Trophoblast cell (in vitro differentiated cells and primary cell): ENCODE results near the gene CFAP58.

Experiments
- DNase-seq, 2 donors: peaks; one replicate each; pipeline ENCODE4 v3.0.0-alpha.2; 2016
- H2AFZ ChIP-seq: 2 replicates; pipeline ENCODE4 v1.6.1; 2013; ENCODE audit warnings: low read length, moderate library complexity, mild to moderate bottlenecking; ENCODE audit not compliant: insufficient read depth, poor library complexity
- H2AK5ac ChIP-seq: 2 replicates; pipeline ENCODE4 v1.6.1; 2013; ENCODE audit warnings: mild to moderate bottlenecking, low read length
- H2BK120ac ChIP-seq: 2 replicates; pipeline ENCODE4 v1.6.1; 2013; ENCODE audit warnings: low read length, mild to moderate bottlenecking, moderate library complexity; ENCODE audit not compliant: insufficient read depth, poor library complexity
- H2BK12ac ChIP-seq: 2 replicates; pipeline ENCODE4 v1.6.1; 2013; ENCODE audit warnings: mild to moderate bottlenecking, low read length, moderate library complexity
- H2BK5ac ChIP-seq: 2 replicates; pipeline ENCODE4 v1.6.1; 2013; ENCODE audit warnings: low read length, low read depth, moderate library complexity, mild to moderate bottlenecking; ENCODE audit not compliant: poor library complexity
- H3K14ac ChIP-seq: 2 replicates; pipeline ENCODE4 v1.6.1; 2013; ENCODE audit warnings: mild to moderate bottlenecking, low read length
- H3K18ac ChIP-seq: 2 replicates; pipeline ENCODE4 v1.6.1; 2013; ENCODE audit warnings: mild to moderate bottlenecking, low read length
- H3K23ac ChIP-seq: 2 replicates; pipeline ENCODE4 v1.6.1; 2013; ENCODE audit warnings: low read length
- H3K27ac ChIP-seq: 2 replicates; pipeline ENCODE4 v1.5.1; 2013; ENCODE audit warnings: low read depth, mild to moderate bottlenecking, inconsistent platforms, low read length, moderate library complexity
- H3K27me3 ChIP-seq: 2 replicates; pipeline ENCODE4 v1.6.1; 2013; ENCODE audit warnings: inconsistent platforms, mild to moderate bottlenecking, low read length, moderate library complexity; ENCODE audit not compliant: insufficient read depth
- H3K36me3 ChIP-seq, 2 experiments: 1 replicate in 1 of 2; 2 replicates in 1 of 2; pipeline ENCODE4 v1.6.1; 2013; ENCODE audit warnings: low read length in 2 of 2, mild to moderate bottlenecking in 2 of 2, moderate library complexity in 1 of 2; ENCODE audit not compliant: insufficient read depth in 2 of 2, control insufficient read depth in 1 of 2
- H3K4ac ChIP-seq: 2 replicates; pipeline ENCODE4 v1.6.1; 2013; ENCODE audit warnings: low read depth, mild to moderate bottlenecking, low read length, moderate library complexity
- H3K4me1 ChIP-seq, 2 experiments: 1 replicate in 1 of 2; 2 replicates in 1 of 2; pipeline ENCODE4 v1.6.1; 2013; ENCODE audit warnings: low read length in 2 of 2, mild to moderate bottlenecking in 2 of 2, moderate library complexity in 1 of 2; ENCODE audit not compliant: insufficient read depth in 2 of 2, control insufficient read depth in 1 of 2
- H3K4me2 ChIP-seq: 2 replicates; pipeline ENCODE4 v1.6.1; 2013; ENCODE audit warnings: inconsistent platforms, mild to moderate bottlenecking, low read length, moderate library complexity
- H3K4me3 ChIP-seq: 2 replicates; pipeline ENCODE4 v1.5.1; 2013; ENCODE audit warnings: mild to moderate bottlenecking, low read depth, low read length, inconsistent platforms
- H3K79me1 ChIP-seq: one replicate; pipeline ENCODE4 v1.6.1; 2013; ENCODE audit warnings: low read length
- H3K79me2 ChIP-seq: 2 replicates; pipeline ENCODE4 v1.6.1; 2013; ENCODE audit warnings: low read length, mild to moderate bottlenecking; ENCODE audit not compliant: control insufficient read depth, insufficient read depth, poor library complexity
- H3K9ac ChIP-seq: 2 replicates; pipeline ENCODE4 v1.6.1; 2013; ENCODE audit warnings: mild to moderate bottlenecking, low read length
- H3K9me3 ChIP-seq: 2 replicates; pipeline ENCODE4 v1.6.1; 2013; ENCODE audit warnings: low read depth, mild to moderate bottlenecking, control low read depth, inconsistent platforms, low read length; ENCODE audit not compliant: insufficient read depth
- H4K12ac ChIP-seq: 2 replicates; pipeline ENCODE4 v1.6.1; 2013; ENCODE audit warnings: low read depth, mild to moderate bottlenecking, low read length, moderate library complexity
- H4K8ac ChIP-seq: 2 replicates; pipeline ENCODE4 v1.6.1; 2013; ENCODE audit warnings: low read depth, mild to moderate bottlenecking, low read length, moderate library complexity
- H4K91ac ChIP-seq: one replicate; pipeline ENCODE4 v1.6.1; 2013; ENCODE audit warnings: low read depth, mild to moderate bottlenecking, low read length, moderate library complexity
- WGBS: extraction: QIAGEN DNeasy Blood & Tissue Kit; methylation state at CpG from one replicate; pipeline ENCODE4 v1.1.7; 2013; ENCODE audit warnings: missing lambda C conversion rate; ENCODE audit not compliant: insufficient read length, insufficient coverage; ENCODE audit errors: extremely low coverage; 5-methylcytosine and 5-hydroxymethylcytosine counted together

CFAP58 gene

DNA sequence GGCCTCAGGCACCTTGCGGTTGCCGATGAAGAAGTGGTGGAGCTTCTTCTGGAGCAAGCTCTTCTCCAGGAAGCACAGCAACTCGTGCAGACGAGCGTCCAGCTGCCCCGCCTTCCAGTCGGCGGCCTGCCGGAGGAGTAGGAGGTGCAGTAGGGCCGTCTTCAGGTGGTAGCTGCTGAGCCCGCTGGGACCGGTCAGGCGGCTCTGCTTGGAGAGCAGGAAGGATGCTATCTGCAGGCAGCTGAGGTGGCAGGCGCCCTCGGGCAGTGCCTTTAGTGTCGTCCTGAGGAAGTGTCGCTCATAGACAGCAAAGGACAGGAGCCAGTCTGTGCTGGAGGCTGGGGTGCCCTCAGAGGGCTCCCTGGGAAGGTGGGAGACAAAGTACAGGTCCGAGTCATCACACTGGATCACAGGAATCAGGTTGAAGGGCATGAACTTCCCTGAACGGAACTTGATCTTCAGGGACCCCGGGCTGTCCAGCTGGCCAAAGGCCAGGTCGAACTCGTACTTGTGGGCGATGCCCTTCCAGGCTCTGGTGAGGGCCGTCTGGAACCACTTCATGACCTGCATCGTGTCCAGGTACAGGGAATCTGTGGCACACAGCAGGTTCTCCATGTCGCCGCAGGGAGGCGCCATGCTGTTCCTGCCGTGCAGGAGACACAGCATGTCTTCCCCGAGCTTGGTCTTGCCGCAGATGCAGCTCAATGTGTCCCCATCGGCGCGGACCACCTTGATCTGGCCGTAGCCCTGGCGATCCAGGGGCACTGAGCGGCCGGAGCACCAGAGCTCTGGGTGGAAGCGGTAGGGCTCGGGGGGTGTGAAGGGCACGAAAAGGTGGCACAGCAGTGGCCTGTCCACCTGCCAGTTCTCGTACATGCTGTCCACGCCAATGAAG, 38.8 kb upstream of the CFAP58 start:
- H3K23ac ChIP-seq, result no peak overlapping the region
- peaks cover 5 to 15% of the 10 kb centered on the region in 2 experiments for H3K4me1 ChIP-seq
- peak; percentile 64 to 73 for DNase-seq
- no peak overlapping the region for H4K12ac ChIP-seq
- H2AFZ ChIP-seq, result no peak overlapping the region
- H3K4me3 ChIP-seq, result no peak overlapping the region
- H2BK120ac ChIP-seq, result no peak overlapping the region
- H3K4me2 ChIP-seq, result no peak overlapping the region
- no peak overlapping the region for H2BK5ac ChIP-seq
- H3K14ac ChIP-seq, result no peak overlapping the region
- no peak overlapping the region for H4K8ac ChIP-seq
- H4K91ac ChIP-seq, result no peak overlapping the region
- no peaks in the 10 kb centered on the region for H3K79me2 ChIP-seq
- H3K9ac ChIP-seq, result no peak overlapping the region
- peaks cover 53 to 56% of the 10 kb centered on the region in 2 experiments for H3K36me3 ChIP-seq
- H3K9me3 ChIP-seq, result peaks cover 5% of the 10 kb centered on the region
- H2AK5ac ChIP-seq, result no peak overlapping the region
- no CpG with 5 or more reads among the region's 43 CpGs for WGBS
- H3K27me3 ChIP-seq, result no peaks in the 10 kb centered on the region
- peak overlapping the region; percentile 21 for H3K18ac ChIP-seq
- H2BK12ac ChIP-seq, result no peak overlapping the region
- H3K79me1 ChIP-seq, result no peaks in the 10 kb centered on the region
- H3K4ac ChIP-seq, result peak overlapping the region; percentile 13
- H3K27ac ChIP-seq, result no peak overlapping the region

DNA sequence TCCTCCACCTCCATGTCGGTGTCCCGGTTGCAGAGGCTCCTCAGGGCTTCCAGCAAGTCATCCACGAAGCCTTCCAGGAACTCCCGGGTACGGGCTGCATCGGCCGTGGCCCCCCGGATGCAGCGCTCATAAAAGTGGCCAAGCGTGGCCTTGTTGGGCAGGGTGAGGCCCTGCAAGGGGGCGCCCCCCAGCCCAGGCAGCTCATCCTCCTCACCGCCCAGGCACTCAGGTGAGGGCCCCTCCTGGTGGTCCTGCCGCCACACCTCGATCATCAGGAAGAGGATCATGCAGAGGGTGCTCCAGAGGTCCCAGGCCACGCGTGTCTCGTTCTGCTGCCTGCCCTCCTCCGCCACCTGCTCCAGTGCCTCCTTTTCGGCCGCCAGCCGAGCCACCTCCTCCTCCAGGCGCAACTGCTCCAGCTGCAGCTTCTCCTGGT, 38.1 kb upstream of the CFAP58 start:
- Histone ChIP-seq H3K23ac (no peak overlapping the region), H2AK5ac (no peak overlapping the region), H3K9ac (no peak overlapping the region), H4K8ac (no peak overlapping the region), H3K14ac (no peak overlapping the region), H2BK5ac (no peak overlapping the region), H2AFZ (no peak overlapping the region), H2BK12ac (no peak overlapping the region), H3K79me1 (no peaks in the 10 kb centered on the region), H3K79me2 (no peaks in the 10 kb centered on the region), H3K27ac (no peak overlapping the region), H4K91ac (no peak overlapping the region), H3K18ac (peak overlapping the region; percentile 21), H2BK120ac (no peak overlapping the region), H3K4me2 (no peak overlapping the region), H3K36me3 (peaks cover 50 to 51% of the 10 kb centered on the region in 2 experiments), H3K4me3 (no peak overlapping the region), H3K9me3 (peaks cover 3% of the 10 kb centered on the region), H3K27me3 (no peaks in the 10 kb centered on the region), H4K12ac (no peak overlapping the region), H3K4me1 (peaks cover 5 to 15% of the 10 kb centered on the region in 2 experiments), H3K4ac (no peak overlapping the region)
- no CpG with 5 or more reads among the region's 22 CpGs for WGBS
- DNase-seq, result no peak

DNA sequence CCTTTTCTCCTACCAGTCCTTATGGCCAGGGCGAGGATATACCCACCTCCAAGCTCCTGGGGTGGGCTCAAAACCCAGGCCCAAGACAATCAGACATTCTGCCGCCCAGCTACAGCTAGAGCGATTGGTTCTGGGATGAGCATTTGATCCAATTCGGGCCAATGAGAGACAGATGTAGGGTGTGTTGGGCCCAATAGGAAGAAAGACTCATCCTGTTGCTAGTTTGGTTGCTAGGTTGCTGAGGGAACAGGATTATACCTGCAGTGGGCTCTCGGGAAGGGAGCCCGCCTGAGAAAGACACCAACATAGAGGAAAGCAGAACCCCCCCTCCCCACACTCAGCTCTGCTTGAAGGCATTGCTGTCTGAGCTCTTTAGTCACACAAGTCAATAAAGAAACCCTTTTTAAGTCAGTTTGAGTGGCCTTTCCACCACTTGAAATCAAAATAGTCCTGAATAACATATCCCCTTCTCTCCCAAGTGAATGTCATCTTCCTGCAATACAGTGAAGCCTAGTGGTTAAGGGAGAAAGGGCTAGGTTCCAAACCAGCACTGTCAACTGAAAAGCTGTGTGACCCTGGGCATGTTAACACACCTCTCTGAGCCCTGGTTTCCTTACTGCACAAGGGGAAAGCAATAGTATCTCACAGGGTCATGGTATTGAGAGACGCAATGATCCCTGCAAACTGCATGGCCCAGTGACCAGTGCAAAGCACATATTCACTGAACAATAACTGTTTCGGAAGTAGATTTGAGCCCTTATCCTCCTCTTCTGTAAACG, 37.1 kb upstream of the CFAP58 start:
- Histone ChIP-seq H3K14ac (no peak overlapping the region), H2BK12ac (no peak overlapping the region), H3K9ac (no peak overlapping the region), H3K9me3 (peaks cover 3% of the 10 kb centered on the region), H3K36me3 (peaks cover 43 to 44% of the 10 kb centered on the region in 2 experiments), H3K4me2 (no peak overlapping the region), H3K4me3 (no peak overlapping the region), H2AK5ac (no peak overlapping the region), H2BK120ac (no peak overlapping the region), H3K23ac (no peak overlapping the region), H4K8ac (no peak overlapping the region), H4K12ac (no peak overlapping the region), H3K27me3 (no peaks in the 10 kb centered on the region), H2BK5ac (no peak overlapping the region), H3K79me1 (no peaks in the 10 kb centered on the region), H3K27ac (no peak overlapping the region), H3K18ac (no peak overlapping the region), H3K79me2 (no peaks in the 10 kb centered on the region), H3K4ac (no peak overlapping the region), H2AFZ (no peak overlapping the region), H3K4me1 (peaks cover 5 to 15% of the 10 kb centered on the region in 2 experiments), H4K91ac (no peak overlapping the region)
- WGBS, result no CpG with 5 or more reads among the region's 9 CpGs
- no peak for DNase-seq

DNA sequence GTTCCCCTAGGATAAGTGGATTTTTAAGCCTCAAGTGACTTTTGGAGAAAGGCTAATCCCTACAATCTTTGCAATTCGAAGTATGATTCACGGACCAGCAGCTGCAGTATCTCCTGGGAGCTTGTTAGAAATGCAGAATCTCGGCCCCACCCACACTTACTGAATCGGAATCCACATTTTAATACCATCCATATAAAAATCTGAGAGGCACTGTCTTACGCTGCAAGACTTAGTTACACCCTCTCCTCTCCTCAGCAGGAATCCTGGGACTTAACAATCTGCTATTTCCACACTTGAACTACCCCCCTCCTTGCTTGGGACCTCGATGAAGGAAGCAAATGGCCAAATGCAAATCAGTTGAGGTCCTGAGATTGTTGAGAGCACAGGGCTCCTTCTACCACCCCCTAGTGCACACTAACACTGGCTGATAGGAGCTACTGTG, 36.3 kb upstream of the CFAP58 start:
- Histone ChIP-seq H3K14ac (no peak overlapping the region), H3K79me1 (no peaks in the 10 kb centered on the region), H2BK120ac (no peak overlapping the region), H3K36me3 (peaks cover 41 to 46% of the 10 kb centered on the region in 2 experiments), H3K79me2 (peaks cover 3% of the 10 kb centered on the region), H3K27ac (no peak overlapping the region), H3K18ac (no peak overlapping the region), H2AFZ (no peak overlapping the region), H3K4me2 (no peak overlapping the region), H3K23ac (no peak overlapping the region), H3K4ac (no peak overlapping the region), H4K91ac (no peak overlapping the region), H3K27me3 (no peaks in the 10 kb centered on the region), H2BK12ac (no peak overlapping the region), H2AK5ac (no peak overlapping the region), H3K4me1 (peaks cover 5 to 17% of the 10 kb centered on the region in 2 experiments), H3K4me3 (no peak overlapping the region), H3K9me3 (peaks cover 3% of the 10 kb centered on the region), H2BK5ac (no peak overlapping the region), H3K9ac (no peak overlapping the region), H4K8ac (no peak overlapping the region), H4K12ac (no peak overlapping the region)
- WGBS, result no CpG with 5 or more reads among the region's 6 CpGs
- peak; percentile 70 to 81 for DNase-seq
